ENCODE data around the gene ATP9A.
A peak's percentile ranks its signal among the peaks of the same experiment; 100 is the strongest.

The ATP9A gene

DNA sequence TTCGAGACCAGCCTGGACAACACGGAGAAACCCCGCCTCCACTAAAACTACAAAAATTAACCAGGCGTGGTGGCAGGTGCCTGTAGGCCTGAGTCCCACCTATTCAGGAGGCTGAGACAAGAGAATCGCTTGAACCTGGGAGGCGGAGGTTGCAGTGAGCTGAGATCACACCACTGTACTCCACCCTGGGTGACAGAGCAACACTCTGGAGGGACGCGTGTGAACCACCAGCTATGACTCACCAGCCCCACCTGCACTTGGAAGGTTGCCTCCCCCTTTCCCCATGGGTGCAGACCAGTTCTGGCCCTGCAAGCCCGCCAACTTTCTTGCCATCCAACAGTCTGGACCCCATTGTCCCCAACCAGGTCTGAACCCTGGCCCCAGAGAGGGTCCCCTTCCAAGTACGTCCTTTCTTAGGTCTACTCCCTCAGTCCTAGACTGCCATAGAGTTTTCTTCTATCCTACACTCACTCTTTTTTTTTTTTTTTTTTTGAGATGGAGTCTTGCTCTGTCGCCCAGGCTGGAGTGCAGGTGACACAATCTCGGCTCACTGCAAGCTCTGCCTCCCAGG is 29.2 kb downstream of the ATP9A start:
- H3K36me3 ChIP-seq (ENCODE audit: control insufficient read depth in 2 of 2, insufficient read depth in 1 of 2, low read length in 2 of 2): no peaks in the 10 kb centered on the region
- CTCF ChIA-PET: interaction anchor here (0.6 kb wide), 1 partner anchor 343 kb away, joined by 3 read pairs; no protein-coding TSS in a partner anchor
- POLR2A ChIA-PET: no interaction called here
- no peaks in the 10 kb centered on the region for H3K9me3 ChIP-seq (ENCODE audit: control insufficient read depth, insufficient read depth, low read depth, low read length)
- peaks cover 13% of the 10 kb centered on the region for H3K4me1 ChIP-seq (ENCODE audit: control insufficient read depth, insufficient read depth, low read length)
- no peak overlapping the region for H3K4me3 ChIP-seq (ENCODE audit: low read depth, low read length)
- no peak overlapping the region for H3K27ac ChIP-seq (ENCODE audit: extremely low read depth, low read depth, low read length)
- no peak for TF ChIP-seq ZNF561 (tag by site-specific recombination; IDR thresholded peaks at IDR 0.05; ENCODE audit: borderline replicate concordance)
- TF ChIP-seq ZNF23 (tag by site-specific recombination; IDR thresholded peaks at IDR 0.05; ENCODE audit: borderline replicate concordance): no peak
- no peak for TF ChIP-seq SP3 (tag by site-specific recombination; IDR thresholded peaks at IDR 0.05)
- peak; percentile 83 for TF ChIP-seq KLF17 (tag by site-specific recombination; IDR thresholded peaks at IDR 0.05)
- TF ChIP-seq ZNF274 (IDR thresholded peaks at IDR 0.05; ENCODE audit: low read length): no peak
- no peak for TF ChIP-seq ZNF274 (tag by site-specific recombination; IDR thresholded peaks at IDR 0.05; ENCODE audit: borderline replicate concordance)
- no peak for TF ChIP-seq ZFP41 (tag by site-specific recombination; IDR thresholded peaks at IDR 0.05; ENCODE audit: borderline replicate concordance)
- no peak for TF ChIP-seq ZNF707 (tag by site-specific recombination; IDR thresholded peaks at IDR 0.05)
- no peak for TF ChIP-seq ZNF292 (tag by site-specific recombination; IDR thresholded peaks at IDR 0.05; ENCODE audit: borderline replicate concordance, low read depth)
- no peak for TF ChIP-seq ZNF473 (tag by site-specific recombination; IDR thresholded peaks at IDR 0.05)
- no peak for TF ChIP-seq ZNF280C (tag by site-specific recombination; IDR thresholded peaks at IDR 0.05)
- TF ChIP-seq, protein P1, sequence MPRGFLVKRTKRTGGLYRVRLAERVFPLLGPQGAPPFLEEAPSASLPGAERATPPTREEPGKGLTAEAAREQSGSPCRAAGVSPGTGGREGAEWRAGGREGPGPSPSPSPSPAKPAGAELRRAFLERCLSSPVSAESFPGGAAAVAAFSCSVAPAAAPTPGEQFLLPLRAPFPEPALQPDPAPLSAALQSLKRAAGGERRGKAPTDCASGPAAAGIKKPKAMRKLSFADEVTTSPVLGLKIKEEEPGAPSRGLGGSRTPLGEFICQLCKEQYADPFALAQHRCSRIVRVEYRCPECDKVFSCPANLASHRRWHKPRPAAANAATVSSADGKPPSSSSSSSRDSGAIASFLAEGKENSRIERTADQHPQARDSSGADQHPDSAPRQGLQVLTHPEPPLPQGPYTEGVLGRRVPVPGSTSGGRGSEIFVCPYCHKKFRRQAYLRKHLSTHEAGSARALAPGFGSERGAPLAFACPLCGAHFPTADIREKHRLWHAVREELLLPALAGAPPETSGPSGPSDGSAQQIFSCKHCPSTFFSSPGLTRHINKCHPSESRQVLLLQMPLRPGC (tag by site-specific recombination; IDR thresholded peaks at IDR 0.05): no peak
- no peak for TF ChIP-seq ZNF843 (tag by site-specific recombination; IDR thresholded peaks at IDR 0.05)
- TF ChIP-seq ZNF433 (tag by site-specific recombination; IDR thresholded peaks at IDR 0.05; ENCODE audit: low read depth): no peak
- no peak for TF ChIP-seq ZNF549 (tag by site-specific recombination; IDR thresholded peaks at IDR 0.05)
- no peak for TF ChIP-seq ZNF341 (tag by site-specific recombination; IDR thresholded peaks at IDR 0.05; ENCODE audit: low read depth)
- TF ChIP-seq ZNF514 (tag by site-specific recombination; IDR thresholded peaks at IDR 0.05): no peak
- TF ChIP-seq PRDM2 (tag by site-specific recombination; IDR thresholded peaks at IDR 0.05; ENCODE audit: borderline replicate concordance): no peak
- TF ChIP-seq ZBTB48 (tag by site-specific recombination; IDR thresholded peaks at IDR 0.05): no peak
- no peak for TF ChIP-seq ZNF404 (tag by site-specific recombination; IDR thresholded peaks at IDR 0.05)
- no peak for TF ChIP-seq OVOL3 (tag by site-specific recombination; IDR thresholded peaks at IDR 0.05)
- no peak for TF ChIP-seq ZNF610 (tag by site-specific recombination; IDR thresholded peaks at IDR 0.05; ENCODE audit: borderline replicate concordance)
- no peak for TF ChIP-seq ZFP37 (tag by site-specific recombination; IDR thresholded peaks at IDR 0.05)
- TF ChIP-seq ZNF629 (tag by site-specific recombination; IDR thresholded peaks at IDR 0.05): 0 out of 2 replicates have a peak, but pooled peaks have one; percentile 29
- no peak for TF ChIP-seq HOXD13 (CRISPR knock-in tag; IDR thresholded peaks at IDR 0.05; ENCODE audit: borderline replicate concordance)
- TF ChIP-seq KLF1 (tag by site-specific recombination; IDR thresholded peaks at IDR 0.05): peak; percentile 83
- no peak for TF ChIP-seq ZNF19 (tag by site-specific recombination; IDR thresholded peaks at IDR 0.05; ENCODE audit: low read depth)
- peak; percentile 14; the same call in 1 of the 2 replicates for TF ChIP-seq EGR2 (tag by site-specific recombination; IDR thresholded peaks at IDR 0.05; ENCODE audit: low read depth)
- no peak for TF ChIP-seq ZNF558 (tag by site-specific recombination; IDR thresholded peaks at IDR 0.05)
- TF ChIP-seq ZNF791 (tag by site-specific recombination; IDR thresholded peaks at IDR 0.05): no peak

Data from HEK293 (cell line).